K562 treated with DMSO at 1 percent for 4 hours (cell line): ENCODE measurements around the gene EHD4. TPM values are rescaled to one million over a fixed set of nuclear protein-coding genes. Genes with fewer than 3 reads are reported as not detected.

Experiments used
- total RNA-seq: library from RNA; unstranded; fragments of 300-600 nt; gene quantifications from 2 replicates; pipeline ENCODE4 v1.2.3, GENCODE V29; 2022; ENCODE audit not compliant: insufficient read depth

Gene EHD4
- 5.7 and 7.3 TPM in 2 replicates for total RNA-seq

GRCh38 chr15:41972253-41973242, at the start of gene EHD4:
EHD4 (minus strand) TSS chr15:41972557; CDS start chr15:41972494, 63 bp downstream.

DNA sequence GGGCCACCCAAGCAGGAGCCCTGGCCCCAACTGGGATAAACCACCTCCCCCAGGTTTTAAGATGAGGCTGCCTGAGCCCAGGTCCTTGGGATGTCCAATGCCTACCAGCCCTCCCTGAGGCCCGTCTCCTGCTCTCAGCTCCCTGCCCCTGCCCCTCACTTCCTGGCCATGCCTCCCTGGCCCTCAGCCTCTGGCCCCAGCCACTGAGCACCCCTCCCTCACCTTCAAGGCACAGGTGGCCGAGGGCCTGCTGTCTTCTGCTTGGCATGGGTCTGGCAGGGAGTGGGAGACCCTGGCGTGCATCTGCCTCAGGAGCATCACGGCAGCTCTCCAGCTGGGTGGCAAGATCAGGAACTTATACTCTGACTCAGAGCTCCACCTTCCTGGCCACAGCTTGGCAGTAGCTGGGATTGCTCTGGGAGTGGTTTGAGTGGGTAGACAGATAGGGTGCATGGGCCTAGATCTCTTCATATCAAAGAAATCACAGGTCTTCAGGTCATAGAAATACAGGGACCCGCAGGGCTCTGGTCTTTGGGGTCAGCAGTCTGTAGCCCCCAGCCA, 48.4 kb upstream of the EHD4 start, which contains the start of gene PLA2G4E:
Gene PLA2G4E (minus strand): TSS at position 330 of the 561 bp plus-strand sequence. CDS start 12 bp downstream, at position 318.

DNA sequence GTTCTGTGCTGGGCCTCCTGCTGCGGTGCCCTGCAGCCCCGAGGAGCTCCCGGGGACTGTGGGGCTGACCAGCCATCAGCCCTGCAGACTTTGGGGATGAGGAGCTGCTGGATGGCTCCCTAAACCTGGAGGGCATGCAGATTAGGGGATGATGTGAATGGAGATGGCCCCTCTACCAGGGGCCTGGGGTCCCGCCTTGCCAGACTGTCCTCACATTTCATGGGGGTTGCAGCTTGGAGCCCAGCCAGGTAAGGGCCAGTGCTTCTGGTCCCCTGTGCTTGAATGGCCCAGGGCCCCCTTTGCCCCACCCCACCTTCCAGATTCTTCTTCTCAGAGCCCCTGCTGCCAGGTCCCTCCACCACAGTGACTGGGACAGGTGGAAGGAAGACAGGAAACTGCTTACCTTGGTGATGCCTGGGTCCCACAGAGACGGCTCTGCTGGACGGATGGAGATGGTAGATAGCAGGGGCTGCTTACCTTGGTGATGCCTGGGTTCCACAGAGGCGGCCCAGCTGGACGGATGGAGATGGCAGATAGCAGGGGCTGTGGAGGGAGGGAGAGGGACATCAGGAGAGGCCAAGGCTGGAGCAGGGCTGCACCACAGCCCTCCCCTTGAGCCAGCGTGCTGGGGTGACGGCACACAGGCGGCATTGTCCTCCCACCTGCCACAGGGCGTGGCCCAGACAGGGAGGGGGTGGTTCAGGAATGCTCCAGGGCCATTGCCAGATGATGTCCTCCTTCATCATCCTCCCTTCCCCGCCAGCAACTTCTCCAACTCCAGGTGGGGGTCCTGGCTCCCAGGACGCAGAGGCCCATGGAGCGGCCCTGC, 78.7 kb downstream of the EHD4 start, which contains the start of gene SPTBN5:
Gene SPTBN5 (minus strand): TSS at position 632 of the 829 bp plus-strand sequence. CDS start 556 bp downstream, at position 76.

Other genes starting within 250 kb of the EHD4 start
- gene MAPKBP1, start 198.1 kb downstream of the EHD4 start, total RNA-seq: 4.6 and 7.0 TPM in 2 replicates
- 7.3 and 8.6 TPM in 2 replicates for gene JMJD7, start 144.5 kb downstream of the EHD4 start, total RNA-seq
- gene PLA2G4B, start 133.7 kb downstream of the EHD4 start, total RNA-seq: 4.4 and 4.6 TPM in 2 replicates
- not detected in 2 replicates for gene SPTBN5, start 78.5 kb downstream of the EHD4 start, total RNA-seq
- not detected in 2 replicates for gene PLA2G4E, start 48.5 kb upstream of the EHD4 start, total RNA-seq
- gene PLA2G4D, start 122.0 kb upstream of the EHD4 start, total RNA-seq: not detected in 2 replicates
- gene PLA2G4F, start 184.1 kb upstream of the EHD4 start, total RNA-seq: not detected in 2 replicates
- gene VPS39, start 235.7 kb upstream of the EHD4 start, total RNA-seq: 25.3 and 27.2 TPM in 2 replicates